Adrenal gland (tissue), 12 donors: Measurements from ENCODE around the gene ENAH. TPM values are rescaled to one million over a fixed set of nuclear protein-coding genes. Genes with fewer than 3 reads are reported as not detected.
"Not testable (repeated sequence)": the region's sequence is repeated elsewhere in the genome, so short reads cannot be mapped to it uniquely, and the experiment has no call there.

Source experiments
- DNase-seq, 7 donors: peaks; one replicate each; pipeline ENCODE4 v3.0.0-alpha.2; 2019 to 2020
- H3K27ac ChIP-seq, 5 donors: fragments of 200-600 bp; sonication (generic) in 4 of 5; 1 replicate in 3 of 5; 2 replicates in 2 of 5; pipeline versions ENCODE4 v1.5.1 to v1.8.0; 2016 to 2020; ENCODE audit warnings: mild to moderate bottlenecking in 1 of 5
- H3K27me3 ChIP-seq: fragments of 200-600 bp; 2 replicates; pipeline ENCODE4 v1.8.0; 2021
- H3K36me3 ChIP-seq, 2 donors: fragments of 200-600 bp; replicated peaks in 1 of 2; 1 replicate in 1 of 2; 2 replicates in 1 of 2; pipeline versions ENCODE4 v1.5.1 to v1.8.0; 2018 to 2022
- H3K4me1 ChIP-seq, 2 donors: fragments of 200-600 bp; replicated peaks in 1 of 2; 1 replicate in 1 of 2; 2 replicates in 1 of 2; pipeline versions ENCODE4 v1.5.1 to v1.8.0; 2018 to 2021
- H3K4me3 ChIP-seq, 4 donors: fragments of 200-600 bp; sonication (generic) in 3 of 4; one replicate each; pipeline ENCODE4 v1.5.1; 2016 to 2018
- H3K9me3 ChIP-seq, 3 donors: fragments of 200-600 bp; sonication (generic) in 1 of 3; replicated peaks in 1 of 3; 1 replicate in 2 of 3; 2 replicates in 1 of 3; pipeline versions ENCODE4 v1.5.1 to v1.8.0; 2016 to 2021
- CTCF ChIP-seq, 6 experiments: fragments of 450-650 bp in 4 of 6; fragments of 200-600 bp in 2 of 6; sonication (generic) in 1 of 6; IDR thresholded peaks; 1 replicate in 5 of 6; 2 replicates in 1 of 6; pipeline versions ENCODE4 v1.5.1 to v1.8.0; 2016 to 2021; ENCODE audit warnings: antibody characterized with exemption in 6 of 6, mild to moderate bottlenecking in 2 of 6, moderate library complexity in 1 of 6
- POLR2A ChIP-seq, 2 donors: fragments of 450-650 bp; IDR thresholded peaks; one replicate each; pipeline ENCODE4 v1.6.1; 2017; ENCODE audit warnings: antibody characterized with exemption in 2 of 2, mild to moderate bottlenecking in 2 of 2, moderate library complexity in 1 of 2
- WGBS, 4 donors: extraction: QIAGEN DNeasy Blood & Tissue Kit in 2 of 4; methylation state at CpG; one replicate each; pipeline versions ENCODE4 v1.1.5 to v1.1.7; 2013 to 2017; 5-methylcytosine and 5-hydroxymethylcytosine counted together
- intact Hi-C, 2 donors: fragments of 100-400 bp; cut with DNase I; formaldehyde crosslinking; loops; one replicate each; pipeline versions ENCODE4 v1.14.1 to v1.15.0; 2022 to 2023
- polyA plus RNA-seq, 3 donors: library from polyadenylated mRNA; stranded (reverse); fragments of 200-250 nt in 2 of 3; fragments of 350-450 nt in 1 of 3; fragmentation: Illumina TruSeq in 1 of 3; extraction: RNeasy Lipid Tissue Mini Kit (QIAGEN cat#74804) in 1 of 3; gene quantifications; one replicate each; pipeline ENCODE4 v1.2.3, GENCODE V29; 2013 to 2014
- total RNA-seq, 9 donors: library from RNA; depleted of rRNA in 4 of 9; stranded (reverse); fragments of >200 nt in 4 of 9; fragments of 120-200 nt in 1 of 9; fragmentation: NEBNext Ultra II Directional in 1 of 9; extraction: Animal tissue kit (Norgen Biotek cat#: 25700) in 1 of 9; gene quantifications; one replicate each; pipeline versions ENCODE4 v1.1.0 to v1.2.4, GENCODE V29; 2013 to 2023
- donor health status: healthy with polysubstance abuse.
- donor health status: Bipolar disorder and iron deficiency.
- donor health status: DM: yes; HTN: yes; CAD: no.
- donor health status: DM: no; HTN: no; CAD: no.
- donor health status: DM: no; HTN: no; CAD: no.
- donor health status: DM: yes; HTN: yes; CAD: no.

The ENAH gene
- total and polyA plus RNA-seq, 12 donors: 10.0 to 142 (median 71.9) TPM

- Histone ChIP-seq H3K9me3 (no peaks in the 10 kb centered on the region), H3K36me3 (no peaks in the 10 kb centered on the region), H3K27me3 (no peaks in the 10 kb centered on the region), H3K4me1 (peaks cover 11 to 23% of the 10 kb centered on the region in 2 donors), H3K4me3 (no peak overlapping the region), H3K27ac (peak overlapping the region in 1 of 5 donors; percentile 31)
- no peak for TF ChIP-seq CTCF (IDR thresholded peaks at IDR 0.05)
- TF ChIP-seq POLR2A (IDR thresholded peaks at IDR 0.05): no peak
- 54 to 69% (median 58%) methylated on average over 2 of the region's 2 CpGs for WGBS, 4 donors
- peak in 3 of 7 donors; percentile 25 to 53 (median 39) for DNase-seq
- intact Hi-C loops: no loop called here
Measured at GRCh38 chr1:225627304-225627947, 25.5 kb downstream of the ENAH start.

GRCh38 chr1:225626698-225627097 is 26.2 kb downstream of the ENAH start:
- peaks cover 11 to 23% of the 10 kb centered on the region in 2 donors for H3K4me1 ChIP-seq
- 78 to 90% (median 84%) methylated on average over 2 of the region's 2 CpGs for WGBS, 4 donors
- no peaks in the 10 kb centered on the region for H3K27me3 ChIP-seq
- TF ChIP-seq CTCF (IDR thresholded peaks at IDR 0.05): no peak
- H3K27ac ChIP-seq: no peak overlapping the region
- no peaks in the 10 kb centered on the region for H3K36me3 ChIP-seq
- no peak for DNase-seq
- no peak overlapping the region for H3K4me3 ChIP-seq
- intact Hi-C loops: no loop called here
- no peaks in the 10 kb centered on the region for H3K9me3 ChIP-seq

- WGBS, 4 donors: 60 to 81% (median 65%) methylated on average over 2 of the region's 2 CpGs
- Histone ChIP-seq H3K4me3 (no peak overlapping the region), H3K9me3 (no peaks in the 10 kb centered on the region), H3K4me1 (peaks cover 0 to 15% of the 10 kb centered on the region in 2 donors), H3K27ac (no peak overlapping the region), H3K27me3 (no peaks in the 10 kb centered on the region), H3K36me3 (no peaks in the 10 kb centered on the region)
- intact Hi-C loops: no loop called here
- TF ChIP-seq POLR2A (IDR thresholded peaks at IDR 0.05) (no peak), CTCF (IDR thresholded peaks at IDR 0.05) (no peak)
- DNase-seq: no peak
Measured at GRCh38 chr1:225617956-225618355, 35.0 kb downstream of the ENAH start.

- no peak for DNase-seq
- no peaks in the 10 kb centered on the region for H3K27me3 ChIP-seq
- peaks cover 0 to 18% of the 10 kb centered on the region in 2 donors for H3K4me1 ChIP-seq
- H3K4me3 ChIP-seq: no peak overlapping the region
- WGBS, 4 donors: 59 to 63% (median 60%) methylated on average over 1 of the region's 1 CpG
- intact Hi-C loops: no loop called here
- no peaks in the 10 kb centered on the region for H3K9me3 ChIP-seq
- no peak overlapping the region for H3K27ac ChIP-seq
- H3K36me3 ChIP-seq: no peaks in the 10 kb centered on the region
- TF ChIP-seq CTCF (IDR thresholded peaks at IDR 0.05) (no peak), POLR2A (IDR thresholded peaks at IDR 0.05) (no peak)
Measured at GRCh38 chr1:225617479-225617878, 35.4 kb downstream of the ENAH start.

- H3K27me3 ChIP-seq, H3K27ac ChIP-seq, H3K9me3 ChIP-seq, intact Hi-C loops, H3K36me3 ChIP-seq, DNase-seq, H3K4me3 ChIP-seq: not testable (repeated sequence)
- 90 to 98% (median 96%) methylated on average over 8 to 18 of the region's 29 CpGs for WGBS, 4 donors
- peaks cover 0 to 28% of the 10 kb centered on the region in 2 donors for H3K4me1 ChIP-seq
Measured at GRCh38 chr1:225615403-225615790, 37.5 kb downstream of the ENAH start.
